Vagina (tissue), 2 donors: Measurements from ENCODE around the gene DLG2.

ENCODE experiments used
- POLR2A ChIP-seq, 2 donors: fragments of 450-650 bp; IDR thresholded peaks; one replicate each; pipeline ENCODE4 v1.6.1; 2017; ENCODE audit warnings: antibody characterized with exemption in 2 of 2, mild to moderate bottlenecking in 2 of 2, moderate library complexity in 2 of 2
- POLR2AphosphoS5 ChIP-seq, 2 donors: sonication (generic); formaldehyde crosslinking; IDR thresholded peaks; one replicate each; pipeline ENCODE4 v1.9.0; 2017; ENCODE audit warnings: antibody characterized with exemption in 2 of 2, mild to moderate bottlenecking in 2 of 2, low read depth in 1 of 2; ENCODE audit not compliant: insufficient read depth in 1 of 2
- TF ChIP-seq, protein P1 (sequence below), 3 experiments: fragments of 450-650 bp in 2 of 3; fragments of 200-600 bp in 1 of 3; sonication (generic) in 1 of 3; IDR thresholded peaks; one replicate each; pipeline ENCODE4 v1.5.1; 2017 to 2019; ENCODE audit warnings: antibody characterized with exemption in 3 of 3, mild to moderate bottlenecking in 2 of 3, moderate library complexity in 2 of 3

DNA sequence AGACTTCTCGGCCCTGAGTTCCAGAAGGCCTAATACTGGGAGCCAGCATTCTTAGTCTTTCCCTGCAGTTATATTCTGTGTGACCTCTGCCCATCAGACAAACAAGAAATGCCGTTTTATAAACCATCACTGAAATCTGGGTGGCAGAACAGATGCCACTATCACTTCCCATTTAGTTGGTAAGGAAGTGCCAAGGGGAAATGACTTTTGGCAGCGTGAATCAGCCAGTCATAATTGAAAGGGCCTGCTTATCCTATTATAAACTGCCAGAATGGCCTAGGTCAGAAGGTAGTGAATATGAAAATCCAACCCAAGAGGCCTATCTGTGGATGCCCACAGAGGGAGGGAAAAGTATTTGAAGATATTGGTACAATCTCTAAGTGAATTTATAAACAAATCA is 1694.1 kb downstream of the DLG2 start:
- TF ChIP-seq, protein P1, sequence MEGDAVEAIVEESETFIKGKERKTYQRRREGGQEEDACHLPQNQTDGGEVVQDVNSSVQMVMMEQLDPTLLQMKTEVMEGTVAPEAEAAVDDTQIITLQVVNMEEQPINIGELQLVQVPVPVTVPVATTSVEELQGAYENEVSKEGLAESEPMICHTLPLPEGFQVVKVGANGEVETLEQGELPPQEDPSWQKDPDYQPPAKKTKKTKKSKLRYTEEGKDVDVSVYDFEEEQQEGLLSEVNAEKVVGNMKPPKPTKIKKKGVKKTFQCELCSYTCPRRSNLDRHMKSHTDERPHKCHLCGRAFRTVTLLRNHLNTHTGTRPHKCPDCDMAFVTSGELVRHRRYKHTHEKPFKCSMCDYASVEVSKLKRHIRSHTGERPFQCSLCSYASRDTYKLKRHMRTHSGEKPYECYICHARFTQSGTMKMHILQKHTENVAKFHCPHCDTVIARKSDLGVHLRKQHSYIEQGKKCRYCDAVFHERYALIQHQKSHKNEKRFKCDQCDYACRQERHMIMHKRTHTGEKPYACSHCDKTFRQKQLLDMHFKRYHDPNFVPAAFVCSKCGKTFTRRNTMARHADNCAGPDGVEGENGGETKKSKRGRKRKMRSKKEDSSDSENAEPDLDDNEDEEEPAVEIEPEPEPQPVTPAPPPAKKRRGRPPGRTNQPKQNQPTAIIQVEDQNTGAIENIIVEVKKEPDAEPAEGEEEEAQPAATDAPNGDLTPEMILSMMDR (IDR thresholded peaks at IDR 0.05): no peak
- TF ChIP-seq POLR2A (IDR thresholded peaks at IDR 0.05) (no peak), POLR2AphosphoS5 (IDR thresholded peaks at IDR 0.05; ENCODE audit: insufficient read depth in 1 of 2, low read depth in 1 of 2) (no peak)
